Activated B cell treated with CpG ODN at 0.5 μM for 24 hours (primary cell): ENCODE data around the gene NCS1. TPM values are rescaled to one million over a fixed set of nuclear protein-coding genes. Genes with fewer than 3 reads are reported as not detected.

ENCODE experiments used
- ATAC-seq: fragments of 200-7000 bp; cut with Tn5 transposase; one replicate; pipeline ENCODE4 v1.10.0; 2021; ENCODE audit warnings: low read depth, mild to moderate bottlenecking, moderate library complexity
- CTCF ChIA-PET: fragments of 350-600 bp; sonication (Branson Sonifier 250); formaldehyde crosslinking; loops from one replicate; lab custom pipeline; 2021; ENCODE audit warnings: antibody characterized with exemption; lab: Charles Lee
- POLR2A ChIA-PET: fragments of 350-600 bp; sonication (Branson Sonifier 250); formaldehyde crosslinking; loops from one replicate; lab custom pipeline; 2021; ENCODE audit warnings: antibody characterized with exemption; lab: Charles Lee
- DNase-seq: peaks from one replicate; pipeline ENCODE4 v3.0.0; 2022
- H3K27ac Mint-ChIP-seq: one replicate; pipeline ENCODE4 v1.8.0; 2020; ENCODE audit warnings: mixed read lengths
- H3K27me3 Mint-ChIP-seq: one replicate; pipeline ENCODE4 v1.8.0; 2021; ENCODE audit warnings: mixed read lengths
- H3K36me3 Mint-ChIP-seq: one replicate; pipeline ENCODE4 v1.8.0; 2021; ENCODE audit warnings: low read depth, mixed read lengths
- H3K4me1 Mint-ChIP-seq: one replicate; pipeline ENCODE4 v1.8.0; 2021; ENCODE audit warnings: mixed read lengths
- H3K4me3 Mint-ChIP-seq: one replicate; pipeline ENCODE4 v1.8.0; 2020; ENCODE audit warnings: mild to moderate bottlenecking, mixed read lengths
- H3K9me3 Mint-ChIP-seq: one replicate; pipeline ENCODE4 v1.8.0; 2020; ENCODE audit warnings: mixed read lengths
- intact Hi-C: fragments of 100-400 bp; cut with micrococcal nuclease; formaldehyde crosslinking; loops from one replicate; pipeline ENCODE4 v1.15.1; 2024
- total RNA-seq: library from RNA; stranded (reverse); gene quantifications from 2 replicates; pipeline ENCODE4 v1.2.3, GENCODE V29; 2022
- TF ChIP-seq, protein P1 (sequence below): fragments of 200-600 bp; IDR thresholded peaks from one replicate; pipeline ENCODE4 v1.8.0; 2022; ENCODE audit warnings: antibody characterized with exemption, mild to moderate bottlenecking

Gene NCS1
- total RNA-seq, 1 donor from 2014 or later, result 0.24 TPM

GRCh38 chr9:130140706-130141105, 31.5 kb upstream of the NCS1 start:
- intact Hi-C loops, result no loop called here
- no peak for ATAC-seq
- H3K27me3 Mint-ChIP-seq, result peaks cover 12% of the 10 kb centered on the region
- H3K36me3 Mint-ChIP-seq, result peaks cover 17% of the 10 kb centered on the region
- TF ChIP-seq, protein P1, sequence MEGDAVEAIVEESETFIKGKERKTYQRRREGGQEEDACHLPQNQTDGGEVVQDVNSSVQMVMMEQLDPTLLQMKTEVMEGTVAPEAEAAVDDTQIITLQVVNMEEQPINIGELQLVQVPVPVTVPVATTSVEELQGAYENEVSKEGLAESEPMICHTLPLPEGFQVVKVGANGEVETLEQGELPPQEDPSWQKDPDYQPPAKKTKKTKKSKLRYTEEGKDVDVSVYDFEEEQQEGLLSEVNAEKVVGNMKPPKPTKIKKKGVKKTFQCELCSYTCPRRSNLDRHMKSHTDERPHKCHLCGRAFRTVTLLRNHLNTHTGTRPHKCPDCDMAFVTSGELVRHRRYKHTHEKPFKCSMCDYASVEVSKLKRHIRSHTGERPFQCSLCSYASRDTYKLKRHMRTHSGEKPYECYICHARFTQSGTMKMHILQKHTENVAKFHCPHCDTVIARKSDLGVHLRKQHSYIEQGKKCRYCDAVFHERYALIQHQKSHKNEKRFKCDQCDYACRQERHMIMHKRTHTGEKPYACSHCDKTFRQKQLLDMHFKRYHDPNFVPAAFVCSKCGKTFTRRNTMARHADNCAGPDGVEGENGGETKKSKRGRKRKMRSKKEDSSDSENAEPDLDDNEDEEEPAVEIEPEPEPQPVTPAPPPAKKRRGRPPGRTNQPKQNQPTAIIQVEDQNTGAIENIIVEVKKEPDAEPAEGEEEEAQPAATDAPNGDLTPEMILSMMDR, result no peak
- no peak for DNase-seq
- H3K4me3 Mint-ChIP-seq, result no peak overlapping the region
- H3K9me3 Mint-ChIP-seq, result no peaks in the 10 kb centered on the region
- H3K27ac Mint-ChIP-seq, result no peak overlapping the region
- H3K4me1 Mint-ChIP-seq, result peaks cover 13% of the 10 kb centered on the region
- CTCF ChIA-PET, result no interaction called here
- POLR2A ChIA-PET, result interaction anchor here (0.6 to 2.1 kb wide), 3 partner anchors 12 to 258 kb away, joined by 3 to 7 read pairs (median 4); no protein-coding TSS in a partner anchor

DNA sequence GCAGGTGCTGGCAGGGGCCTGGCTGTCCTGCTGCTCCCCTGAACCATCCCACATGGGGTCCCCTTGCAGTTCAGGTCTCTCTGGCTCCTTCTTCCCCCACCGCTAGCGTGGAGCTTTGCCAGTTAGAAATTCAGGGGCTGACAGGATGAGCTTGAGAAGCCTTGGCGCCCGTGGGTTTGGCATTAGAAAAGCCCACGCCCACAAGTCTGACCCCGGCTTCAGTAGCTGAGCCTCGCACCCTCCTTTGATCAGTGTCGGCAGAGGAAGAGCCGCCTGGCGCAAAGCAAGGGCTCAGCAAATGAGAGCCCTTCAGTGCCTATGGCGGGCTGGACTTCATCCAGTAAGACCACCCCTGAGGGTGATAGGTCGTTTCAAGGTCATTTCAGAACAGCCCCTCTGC, 30.1 kb upstream of the NCS1 start:
- ChIA-PET CTCF (interaction anchor here (1.6 kb wide), 1 partner anchor 35 kb away, joined by 6 read pairs; no protein-coding TSS in a partner anchor), POLR2A (interaction anchor here (0.5 to 2.1 kb wide), 2 partner anchors 14 to 103 kb away, joined by 4 to 7 read pairs; no protein-coding TSS in a partner anchor)
- DNase-seq, result no peak
- Mint-ChIP-seq H3K4me3 (no peak overlapping the region), H3K9me3 (no peaks in the 10 kb centered on the region), H3K4me1 (peaks cover 13% of the 10 kb centered on the region), H3K27ac (no peak overlapping the region), H3K27me3 (peaks cover 20% of the 10 kb centered on the region), H3K36me3 (peaks cover 5% of the 10 kb centered on the region)
- TF ChIP-seq, protein P1, result no peak
- ATAC-seq, result no peak
- intact Hi-C loops, result no loop called here

GRCh38 chr9:130142641-130143040, 29.6 kb upstream of the NCS1 start:
- H3K4me1 Mint-ChIP-seq, result peaks cover 13% of the 10 kb centered on the region
- no peak overlapping the region for H3K4me3 Mint-ChIP-seq
- ATAC-seq, result no peak
- no peaks in the 10 kb centered on the region for H3K36me3 Mint-ChIP-seq
- intact Hi-C loops, result no loop called here
- H3K27me3 Mint-ChIP-seq, result peaks cover 24% of the 10 kb centered on the region
- H3K9me3 Mint-ChIP-seq, result no peaks in the 10 kb centered on the region
- no peak overlapping the region for H3K27ac Mint-ChIP-seq
- POLR2A ChIA-PET, result interaction anchor here (2.1 kb wide), 1 partner anchor 14 kb away, joined by 7 read pairs; no protein-coding TSS in a partner anchor
- DNase-seq, result no peak
- TF ChIP-seq, protein P1, result no peak
- CTCF ChIA-PET, result interaction anchor here (1.6 kb wide), 1 partner anchor 36 kb away, joined by 6 read pairs; no protein-coding TSS in a partner anchor

DNA sequence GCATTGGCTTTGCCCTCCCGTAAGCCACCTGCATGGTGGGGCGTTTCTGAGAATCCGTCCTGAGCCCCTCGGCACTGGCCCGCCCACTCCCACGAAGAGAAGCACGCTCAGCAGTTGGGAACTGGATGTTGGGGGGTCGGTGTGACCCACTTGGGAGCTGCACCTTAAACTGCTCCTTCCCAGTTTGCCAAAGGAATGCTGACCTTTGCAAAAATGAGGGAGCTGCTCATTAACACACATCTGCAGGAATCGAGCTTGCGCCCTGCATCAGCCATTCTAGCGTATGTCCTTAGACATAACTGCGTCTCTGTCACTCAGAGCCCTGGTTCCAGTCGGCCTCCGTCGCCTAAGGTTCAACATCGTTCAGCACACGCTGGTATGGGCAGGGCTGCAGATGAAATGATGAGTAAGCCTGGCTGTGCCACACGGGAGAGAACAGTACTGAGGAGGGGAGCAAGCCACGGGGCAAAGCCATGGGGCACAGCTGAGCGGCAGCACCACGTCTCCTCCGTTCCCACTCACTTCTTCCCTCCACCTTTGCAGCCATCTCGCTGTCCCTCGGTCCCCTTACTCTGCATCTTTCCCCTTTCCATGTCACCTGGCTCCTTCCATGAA, 28.8 kb upstream of the NCS1 start:
- intact Hi-C loops, result no loop called here
- DNase-seq, result no peak
- ChIA-PET CTCF (no interaction called here), POLR2A (interaction anchor here (0.5 kb wide), 1 partner anchor 55 kb away, joined by 3 read pairs; no protein-coding TSS in a partner anchor)
- Mint-ChIP-seq H3K4me3 (no peak overlapping the region), H3K9me3 (no peaks in the 10 kb centered on the region), H3K27me3 (peaks cover 30% of the 10 kb centered on the region), H3K36me3 (no peaks in the 10 kb centered on the region), H3K4me1 (peaks cover 13% of the 10 kb centered on the region), H3K27ac (no peak overlapping the region)
- TF ChIP-seq, protein P1, result no peak
- ATAC-seq, result no peak

- no peaks in the 10 kb centered on the region for H3K36me3 Mint-ChIP-seq
- DNase-seq (no peak), ATAC-seq (no peak)
- H3K9me3 Mint-ChIP-seq, result no peaks in the 10 kb centered on the region
- ChIA-PET CTCF (no interaction called here), POLR2A (interaction anchor here (0.5 to 0.7 kb wide), 2 partner anchors 26 to 55 kb away, joined by 3 to 11 read pairs; no protein-coding TSS in a partner anchor)
- intact Hi-C loops, result no loop called here
- H3K4me3 Mint-ChIP-seq, result no peak overlapping the region
- no peak overlapping the region for H3K27ac Mint-ChIP-seq
- peaks cover 13% of the 10 kb centered on the region for H3K4me1 Mint-ChIP-seq
- H3K27me3 Mint-ChIP-seq, result peaks cover 31% of the 10 kb centered on the region
- TF ChIP-seq, protein P1, result no peak
These were observed 28.2 kb upstream of the NCS1 start for GRCh38 chr9:130143958-130144366.
